VCaP (cell line): ENCODE results near the gene ARID2.

Experiments
- H3K27ac ChIP-seq: fragments of 450-650 bp; 2 replicates; pipeline ENCODE4 v1.5.1; 2017
- CTCF ChIP-seq: fragments of 450-650 bp; conservative IDR thresholded peaks from 2 replicates; pipeline ENCODE4 v1.5.1; 2017; ENCODE audit warnings: mild to moderate bottlenecking, moderate library complexity

The ARID2 gene

DNA sequence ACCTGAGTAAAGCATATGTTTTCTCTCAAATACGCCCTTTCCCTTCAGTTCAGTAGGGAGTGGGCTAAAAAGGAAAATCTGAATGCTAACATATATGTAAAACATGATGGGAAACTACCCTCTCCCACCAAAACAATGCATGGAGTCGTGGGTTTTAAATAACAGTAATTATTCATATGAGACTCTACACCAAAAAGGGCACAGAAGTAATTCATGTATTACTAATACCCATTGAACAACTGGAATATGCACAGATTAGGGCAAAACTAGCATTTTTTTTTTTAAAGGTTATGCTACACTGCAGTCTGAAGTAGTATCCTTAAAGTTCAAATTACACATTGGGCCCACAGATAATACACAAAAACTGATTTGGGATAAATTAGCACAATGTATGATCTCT, 8.1 kb upstream of the ARID2 start:
- H3K27ac ChIP-seq, result no peak overlapping the region
- no peak for TF ChIP-seq CTCF

GRCh38 chr12:45721954-45722353, 7.6 kb upstream of the ARID2 start:
- TF ChIP-seq CTCF, result no peak
- no peak overlapping the region for H3K27ac ChIP-seq

DNA sequence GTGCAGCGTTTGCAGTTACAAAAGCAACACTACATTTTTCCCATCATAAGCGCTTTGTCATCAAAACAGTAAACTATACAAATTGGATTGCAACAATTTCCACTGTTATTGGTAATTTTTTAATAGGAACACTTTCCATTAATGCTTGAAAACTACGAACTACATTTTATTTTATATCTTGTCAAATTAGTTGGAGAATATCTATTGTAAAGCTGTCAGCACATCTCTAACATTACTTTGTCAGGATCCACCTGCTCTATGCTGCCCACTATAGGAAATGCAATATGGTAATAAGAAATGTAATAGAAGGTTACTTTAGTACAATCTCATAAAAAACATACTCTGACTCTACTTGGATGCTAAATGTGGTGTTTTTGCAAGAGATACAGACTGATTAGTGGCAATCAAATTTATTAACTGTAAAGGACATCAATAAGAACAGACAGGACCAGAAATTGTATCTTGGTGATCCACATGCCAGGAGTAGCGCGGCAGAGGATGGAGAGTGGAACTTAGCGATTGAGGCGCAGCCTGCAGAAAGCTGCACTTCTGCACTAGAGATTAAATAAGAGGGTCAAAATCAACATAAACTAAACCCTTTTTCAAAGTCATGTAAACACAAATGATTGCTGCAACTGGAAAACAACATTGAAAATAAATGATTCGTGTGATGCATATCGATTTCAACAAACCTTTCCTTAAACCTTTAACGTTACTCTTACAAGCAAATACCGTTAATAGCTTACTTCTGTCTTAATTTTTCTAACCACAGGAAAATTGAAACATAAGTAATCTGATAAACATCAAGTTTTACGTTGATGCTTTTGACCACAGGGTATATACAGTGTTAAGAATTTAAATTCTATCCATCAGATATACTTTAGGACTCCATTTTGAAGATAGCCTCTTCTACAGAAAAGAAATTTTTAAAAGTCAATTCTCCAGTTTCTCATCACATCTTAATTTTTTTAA, 3.6 kb upstream of the ARID2 start:
- peak; percentile 91 for TF ChIP-seq CTCF
- peak overlapping the region; percentile 100 for H3K27ac ChIP-seq

DNA sequence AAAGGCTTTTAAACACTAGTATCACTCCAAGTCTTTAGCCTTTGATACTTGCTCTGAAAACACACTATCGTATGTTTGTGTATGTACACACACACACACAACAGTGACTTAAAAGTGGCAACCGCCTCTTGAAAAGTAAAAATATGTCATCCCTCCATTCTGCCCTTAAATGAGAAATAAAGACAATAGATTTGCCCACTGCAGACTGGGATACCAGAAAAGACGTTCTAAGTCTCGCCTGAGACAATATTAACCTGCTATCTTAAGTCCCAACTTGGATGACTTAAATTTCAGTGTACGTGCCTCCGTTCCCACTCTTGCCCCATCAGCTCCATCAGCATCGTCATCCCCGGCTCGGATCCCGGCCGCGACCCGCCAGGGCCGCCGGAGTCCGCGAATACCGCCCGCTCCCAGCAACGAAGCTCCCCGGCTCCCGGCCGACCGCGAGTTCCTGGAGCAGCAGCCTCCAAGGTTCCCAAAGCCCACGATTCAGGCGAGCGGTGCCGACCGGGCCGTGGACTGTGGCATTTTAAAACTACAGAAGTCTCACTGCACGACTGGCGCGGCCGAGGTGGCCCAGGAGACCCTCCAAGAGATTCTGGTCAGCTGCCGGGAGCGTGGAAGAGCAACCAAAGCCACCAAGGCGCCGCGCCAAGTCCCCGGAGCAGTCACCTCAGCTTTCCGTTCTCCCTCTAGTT, 2.8 kb upstream of the ARID2 start:
- H3K27ac ChIP-seq, result peak overlapping the region; percentile 100
- TF ChIP-seq CTCF, result no peak

- TF ChIP-seq CTCF, result no peak
- peak overlapping the region; percentile 100 for H3K27ac ChIP-seq
Observed at GRCh38 chr12:45727301-45727979, 2.1 kb upstream of the ARID2 start.

DNA sequence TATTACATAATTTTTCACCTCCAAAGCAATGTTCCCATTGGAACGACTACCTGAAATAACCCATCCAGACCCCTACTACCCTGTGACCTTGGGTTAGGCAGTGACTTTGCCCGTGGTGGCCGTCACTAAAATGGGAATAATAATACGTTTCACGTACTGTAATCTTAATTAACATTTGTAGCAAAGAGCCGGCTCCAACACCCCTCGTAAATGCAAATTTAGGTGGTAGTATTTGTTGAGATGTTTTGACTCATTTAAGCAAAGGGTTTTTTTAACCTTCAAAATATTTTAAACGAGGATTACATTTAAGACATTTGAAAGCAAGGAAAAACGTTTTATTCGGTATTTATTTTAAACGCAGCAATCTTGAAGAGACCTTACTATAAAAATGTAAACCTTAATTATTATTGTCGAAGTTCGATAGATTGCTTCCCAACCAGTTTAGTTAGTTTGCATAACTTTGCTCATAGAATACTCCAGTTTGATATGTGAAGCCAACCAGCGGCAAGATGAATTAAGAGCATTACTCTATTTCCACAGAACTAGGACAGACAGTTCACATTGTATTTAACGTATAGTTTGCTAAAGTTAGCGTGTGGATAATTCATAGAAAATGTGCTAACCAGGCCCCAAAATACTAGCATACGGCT, 1.4 kb upstream of the ARID2 start:
- H3K27ac ChIP-seq, result peak overlapping the region; percentile 100
- no peak for TF ChIP-seq CTCF
